Keratinocyte (primary cell): Measurements from ENCODE around the gene SPTBN1. TPM values are rescaled to one million over a fixed set of nuclear protein-coding genes. Genes with fewer than 3 reads are reported as not detected.

Experiments
- DNase-seq: peaks from one replicate; pipeline ENCODE4 v3.0.0-alpha.2; 2011; ENCODE audit warnings: low read depth, missing footprints, low spot score
- FAIRE-seq: peaks from 2 replicates; lab custom pipeline; 2011; peaks lifted over from hg19 to GRCh38; lab: Jason Lieb, UNC
- H2AFZ ChIP-seq: 2 replicates; pipeline ENCODE4 v1.6.0; 2012; ENCODE audit warnings: low read length, control low read depth, inconsistent platforms; ENCODE audit not compliant: control insufficient read depth
- H3K27ac ChIP-seq: 2 replicates; pipeline ENCODE4 v1.5.1; 2011; ENCODE audit warnings: low read length; ENCODE audit not compliant: control insufficient read depth, insufficient read depth
- H3K27me3 ChIP-seq: 3 replicates; pipeline ENCODE4 v1.6.0; 2011; ENCODE audit warnings: low read length; ENCODE audit not compliant: control insufficient read depth, insufficient read depth; ENCODE audit errors: extremely low read depth
- H3K36me3 ChIP-seq, 2 experiments: 2 replicates in 1 of 2; 3 replicates in 1 of 2; pipeline ENCODE4 v1.5.1; 2011; ENCODE audit warnings: low read length in 2 of 2, mild to moderate bottlenecking in 1 of 2; ENCODE audit not compliant: control insufficient read depth in 2 of 2, insufficient read depth in 2 of 2; ENCODE audit errors: extremely low read depth in 1 of 2
- H3K4me1 ChIP-seq: 3 replicates; pipeline ENCODE4 v1.5.1; 2011; ENCODE audit warnings: low read length; ENCODE audit not compliant: control insufficient read depth, insufficient read depth; ENCODE audit errors: extremely low read depth
- H3K4me2 ChIP-seq: 3 replicates; pipeline ENCODE4 v1.6.0; 2011; ENCODE audit warnings: low read depth, low read length; ENCODE audit not compliant: control insufficient read depth, insufficient read depth; ENCODE audit errors: extremely low read depth
- H3K4me3 ChIP-seq, 3 experiments: fragments of 200-600 bp in 1 of 3; sonication (generic) in 1 of 3; 2 replicates in 2 of 3; 3 replicates in 1 of 3; pipeline ENCODE4 v1.5.1; 2011 to 2016; ENCODE audit warnings: low read length in 3 of 3, mild to moderate bottlenecking in 3 of 3, control low read depth in 2 of 3, inconsistent platforms in 1 of 3, low read depth in 1 of 3, mixed read lengths in 1 of 3, mixed run types in 1 of 3, moderate library complexity in 1 of 3; ENCODE audit not compliant: control insufficient read depth in 2 of 3, insufficient read depth in 2 of 3; ENCODE audit errors: extremely low read depth in 1 of 3
- H3K79me2 ChIP-seq: 2 replicates; pipeline ENCODE4 v1.6.0; 2012; ENCODE audit warnings: low read length; ENCODE audit not compliant: control insufficient read depth, insufficient read depth
- H3K9ac ChIP-seq: 3 replicates; pipeline ENCODE4 v1.6.0; 2011; ENCODE audit warnings: low read length; ENCODE audit not compliant: control insufficient read depth, insufficient read depth; ENCODE audit errors: extremely low read depth
- H3K9me1 ChIP-seq: 3 replicates; pipeline ENCODE4 v1.6.0; 2011; ENCODE audit warnings: low read length; ENCODE audit not compliant: control insufficient read depth, insufficient read depth; ENCODE audit errors: extremely low read depth
- H3K9me3 ChIP-seq: 2 replicates; pipeline ENCODE4 v1.5.1; 2012; ENCODE audit warnings: low read depth, low read length; ENCODE audit not compliant: control insufficient read depth
- H4K20me1 ChIP-seq: 3 replicates; pipeline ENCODE4 v1.6.0; 2011; ENCODE audit warnings: low read length; ENCODE audit not compliant: control insufficient read depth, insufficient read depth; ENCODE audit errors: extremely low read depth
- EZH2 ChIP-seq: IDR thresholded peaks from one replicate; pipeline ENCODE4 v1.6.1; 2012; ENCODE audit warnings: inconsistent platforms, mild to moderate bottlenecking, low read length, moderate library complexity
- dilution Hi-C: fragments of 300-500 bp; cut with MboI; formaldehyde crosslinking; loops from one replicate; pipeline ENCODE4 v1.7.0; 2020; ENCODE audit warnings: low sequenced_read_pairs; ENCODE audit not compliant: extremely low pct_ligation_motif_present
- polyA plus RNA-seq, 5 experiments: library from polyadenylated mRNA; depleted of rRNA in 3 of 5; stranded (reverse) in 3 of 5; stranded (forward) in 1 of 5; unstranded in 1 of 5; fragments of >200 nt; gene quantifications; 1 replicate in 1 of 5; 2 replicates in 3 of 5; 3 replicates in 1 of 5; pipeline versions ENCODE4 v1.2.1 to v1.2.3, GENCODE V29; 2011 to 2012; ENCODE audit warnings: missing spikeins in 2 of 5, low read depth in 1 of 5, low replicate concordance in 1 of 5
- TF ChIP-seq, protein P1 (sequence below), 3 experiments: IDR thresholded peaks in 1 of 3; conservative IDR thresholded peaks in 1 of 3; optimal IDR thresholded peaks in 1 of 3; 2 replicates in 2 of 3; 3 replicates in 1 of 3; pipeline versions ENCODE3 to v1.5.1; 2011; ENCODE audit warnings: low read length in 3 of 3, mild to moderate bottlenecking in 3 of 3, moderate library complexity in 2 of 3, control low read depth in 1 of 3, inconsistent platforms in 1 of 3; ENCODE audit not compliant: insufficient read depth in 2 of 3; ENCODE audit errors: extremely low read depth in 1 of 3

SPTBN1 gene
- polyA plus RNA-seq, 1 donor (not counting 4 experiments of a cell fraction or from before 2014, with no cell fraction given), result 40.0 TPM

DNA sequence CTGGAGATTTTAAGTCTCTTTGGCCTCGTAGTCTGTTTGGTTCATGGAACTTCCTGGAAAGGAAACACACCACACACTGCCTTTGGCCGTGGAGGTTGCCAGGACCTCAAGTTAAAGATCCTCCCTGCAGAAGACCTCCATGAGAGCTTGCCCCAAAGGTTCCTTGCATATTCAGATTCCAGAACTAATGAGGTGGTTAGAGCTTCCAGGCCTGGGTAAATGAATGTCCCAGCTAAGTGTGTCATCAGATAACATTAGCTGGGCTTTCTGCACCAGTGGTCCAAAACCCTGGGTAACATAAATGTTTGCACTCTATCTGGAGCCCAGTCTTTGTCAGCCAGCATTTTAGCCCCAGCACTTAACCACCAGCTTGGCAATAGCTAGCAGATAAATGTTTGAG lies 145.2 kb downstream of the SPTBN1 start:
- H2AFZ ChIP-seq, result no peak overlapping the region
- H3K4me3 ChIP-seq, result no peak overlapping the region
- H3K27ac ChIP-seq, result no peak overlapping the region
- dilution Hi-C loops, result no loop called here
- peaks cover 48% of the 10 kb centered on the region for H3K4me1 ChIP-seq
- TF ChIP-seq, protein P1, sequence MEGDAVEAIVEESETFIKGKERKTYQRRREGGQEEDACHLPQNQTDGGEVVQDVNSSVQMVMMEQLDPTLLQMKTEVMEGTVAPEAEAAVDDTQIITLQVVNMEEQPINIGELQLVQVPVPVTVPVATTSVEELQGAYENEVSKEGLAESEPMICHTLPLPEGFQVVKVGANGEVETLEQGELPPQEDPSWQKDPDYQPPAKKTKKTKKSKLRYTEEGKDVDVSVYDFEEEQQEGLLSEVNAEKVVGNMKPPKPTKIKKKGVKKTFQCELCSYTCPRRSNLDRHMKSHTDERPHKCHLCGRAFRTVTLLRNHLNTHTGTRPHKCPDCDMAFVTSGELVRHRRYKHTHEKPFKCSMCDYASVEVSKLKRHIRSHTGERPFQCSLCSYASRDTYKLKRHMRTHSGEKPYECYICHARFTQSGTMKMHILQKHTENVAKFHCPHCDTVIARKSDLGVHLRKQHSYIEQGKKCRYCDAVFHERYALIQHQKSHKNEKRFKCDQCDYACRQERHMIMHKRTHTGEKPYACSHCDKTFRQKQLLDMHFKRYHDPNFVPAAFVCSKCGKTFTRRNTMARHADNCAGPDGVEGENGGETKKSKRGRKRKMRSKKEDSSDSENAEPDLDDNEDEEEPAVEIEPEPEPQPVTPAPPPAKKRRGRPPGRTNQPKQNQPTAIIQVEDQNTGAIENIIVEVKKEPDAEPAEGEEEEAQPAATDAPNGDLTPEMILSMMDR (optimal IDR thresholded peaks at IDR 0.05 in 1 of 3, IDR thresholded peaks at IDR 0.05 in 1 of 3, conservative IDR thresholded peaks at IDR 0.05 in 1 of 3; ENCODE audit: extremely low read depth in 1 of 3, insufficient read depth in 2 of 3, low read length in 3 of 3), result no peak
- no peak for TF ChIP-seq EZH2
- peaks cover 5% of the 10 kb centered on the region for H3K9me1 ChIP-seq
- no peaks in the 10 kb centered on the region for H3K9me3 ChIP-seq
- H3K27me3 ChIP-seq, result no peaks in the 10 kb centered on the region
- FAIRE-seq (no peak), DNase-seq (no peak)
- no peaks in the 10 kb centered on the region for H4K20me1 ChIP-seq
- no peak overlapping the region for H3K4me2 ChIP-seq
- H3K79me2 ChIP-seq, result peaks cover 82% of the 10 kb centered on the region
- H3K36me3 ChIP-seq, result peaks cover 3% of the 10 kb centered on the region in 2 experiments
- H3K9ac ChIP-seq, result no peak overlapping the region

DNA sequence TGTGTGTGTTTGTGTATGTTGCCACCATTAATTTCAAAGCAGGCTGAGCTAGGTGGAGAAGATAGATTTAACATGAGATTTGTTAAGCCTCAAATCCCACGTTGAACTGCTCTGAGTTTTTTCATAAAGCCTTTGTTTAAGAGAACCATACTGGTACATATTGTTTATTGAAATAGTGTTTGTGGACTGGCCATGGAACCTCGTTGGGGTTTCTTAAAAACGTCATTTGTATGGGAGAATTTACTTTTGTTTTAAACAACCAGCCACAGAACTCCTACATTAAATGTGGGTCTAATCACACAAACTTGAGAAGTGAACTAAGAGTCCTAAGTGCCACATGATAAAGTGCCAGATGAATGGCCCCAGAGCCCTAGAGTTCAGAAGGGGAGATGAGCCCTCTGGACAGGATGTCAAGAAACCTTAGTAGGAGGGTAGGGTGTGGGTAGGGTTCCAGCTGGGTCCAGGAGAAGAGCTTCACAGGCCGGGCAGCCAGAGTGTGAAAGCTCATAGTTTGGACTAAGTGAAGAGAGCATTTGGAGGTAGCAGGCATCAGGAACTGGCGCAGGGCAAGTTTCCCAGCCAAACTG lies 146.7 kb downstream of the SPTBN1 start:
- no peaks in the 10 kb centered on the region for H3K27me3 ChIP-seq
- no peak overlapping the region for H3K4me3 ChIP-seq
- no peaks in the 10 kb centered on the region for H3K9me3 ChIP-seq
- TF ChIP-seq EZH2, result no peak
- TF ChIP-seq, protein P1 (optimal IDR thresholded peaks at IDR 0.05 in 1 of 3, IDR thresholded peaks at IDR 0.05 in 1 of 3, conservative IDR thresholded peaks at IDR 0.05 in 1 of 3; ENCODE audit: extremely low read depth in 1 of 3, insufficient read depth in 2 of 3, low read length in 3 of 3), result no peak
- DNase-seq, result no peak
- no peak overlapping the region for H3K9ac ChIP-seq
- FAIRE-seq, result no peak
- peaks cover 84% of the 10 kb centered on the region for H3K79me2 ChIP-seq
- H3K27ac ChIP-seq, result no peak overlapping the region
- no peak overlapping the region for H2AFZ ChIP-seq
- peaks cover 2 to 3% of the 10 kb centered on the region in 2 experiments for H3K36me3 ChIP-seq
- peaks cover 43% of the 10 kb centered on the region for H3K4me1 ChIP-seq
- dilution Hi-C loops, result no loop called here
- no peaks in the 10 kb centered on the region for H4K20me1 ChIP-seq
- H3K4me2 ChIP-seq, result no peak overlapping the region
- peaks cover 5% of the 10 kb centered on the region for H3K9me1 ChIP-seq
